ENCODE data around the gene RMC1. TPM values are rescaled to one million over a fixed set of nuclear protein-coding genes. Genes with fewer than 3 reads are reported as not detected.

Gene RMC1
- total RNA-seq, 1 experiment from 2014 or later = 38.4 TPM

- Histone ChIP-seq H3K36me3 (ENCODE audit: control insufficient read depth in 1 of 2, insufficient read depth in 2 of 2, low read length in 2 of 2) (peaks cover 24 to 26% of the 10 kb centered on the region in 2 experiments; a peak in 3 of 4 replicates), H2AFZ (ENCODE audit: low read depth, low read length, poor library complexity, severe bottlenecking) (no peak overlapping the region), H3K4me1 (ENCODE audit: control insufficient read depth in 1 of 2, insufficient read depth in 2 of 2, low read length in 2 of 2) (0 out of 4 replicates have a peak, but pooled peaks cover 0 to 2% of the 10 kb centered on the region in 2 experiments), H3K9me3 (ENCODE audit: control insufficient read depth in 1 of 2, insufficient read depth in 1 of 2, low read depth in 1 of 2, low read length in 2 of 2) (no peaks in the 10 kb centered on the region), H3K9ac (ENCODE audit: low read length) (no peak overlapping the region), H3K27me3 (ENCODE audit: insufficient read depth, low read length) (no peaks in the 10 kb centered on the region), H3K4me3 (replicated peaks in 1 of 2; ENCODE audit: low read depth in 1 of 2, low read length in 2 of 2) (no peak overlapping the region), H3K79me2 (ENCODE audit: insufficient read depth, low read length) (no peaks in the 10 kb centered on the region), H3K4me2 (ENCODE audit: low read length) (no peak overlapping the region), H3K9me2 (ENCODE audit: insufficient read depth) (no peaks in the 10 kb centered on the region), H3K27ac (ENCODE audit: low read depth, low read length) (no peak overlapping the region), H4K20me1 (ENCODE audit: insufficient read depth) (no peaks in the 10 kb centered on the region)
- TF ChIP-seq EZH2 (IDR thresholded peaks at IDR 0.05) = no peak
- TF ChIP-seq SRF (IDR thresholded peaks at IDR 0.05; ENCODE audit: low read depth) = no peak
- no peak for TF ChIP-seq EZH2phosphoT487 (IDR thresholded peaks at IDR 0.05; ENCODE audit: borderline replicate concordance)
- TF ChIP-seq POLR2A (IDR thresholded peaks at IDR 0.05; ENCODE audit: borderline replicate concordance, extremely low read depth, insufficient read depth, insufficient read length) = no peak
- TF ChIP-seq JUND (IDR thresholded peaks at IDR 0.05) = no peak
- no peak for TF ChIP-seq ZFX (IDR thresholded peaks at IDR 0.05)
- no peak for TF ChIP-seq REST (IDR thresholded peaks at IDR 0.05; ENCODE audit: low read depth)
- TF ChIP-seq CTCF (IDR thresholded peaks at IDR 0.05 in 2 of 3, conservative IDR thresholded peaks at IDR 0.05 in 1 of 3; ENCODE audit: borderline replicate concordance in 1 of 3, insufficient read depth in 1 of 3, low read depth in 2 of 3, low read length in 2 of 3) = peak; percentile 72 to 96 (median 96); a peak in 5 of 6 replicates
- TF ChIP-seq CBX3 (IDR thresholded peaks at IDR 0.05; ENCODE audit: low read depth) = no peak
- no peak for TF ChIP-seq FOSL1 (IDR thresholded peaks at IDR 0.05; ENCODE audit: low read depth)
- TF ChIP-seq RAD21 (IDR thresholded peaks at IDR 0.05; ENCODE audit: low read depth) = peak; percentile 78
- no peak for TF ChIP-seq ZNF274 (IDR thresholded peaks at IDR 0.05; ENCODE audit: low read depth, low read length)
- no peak for TF ChIP-seq EGR1 (IDR thresholded peaks at IDR 0.05; ENCODE audit: low read depth)
- peak; percentile 7 for TF ChIP-seq YY1 (IDR thresholded peaks at IDR 0.05; ENCODE audit: extremely low read depth, insufficient replicate concordance, low read depth, low read length)
- no TSS peak for BruUV-seq (replicated peaks)
- peak; percentile 57 for DNase-seq (ENCODE audit: low read depth, low spot score)
- RAD21 ChIA-PET (ENCODE audit: low non-redundant PET in 1 of 2, low total read pairs in 2 of 2, uncharacterized antibody in 2 of 2, unreplicated experiment in 2 of 2) = interaction anchor here in 1 of 2 experiments (1.2 kb wide), 1 partner anchor 187 kb away, joined by 3 read pairs; no protein-coding TSS in a partner anchor
- intact Hi-C loops (cut with micrococcal nuclease) = loop anchor here (1.0 to 5.0 kb wide), 3 partner anchors 71 to 296 kb away; no protein-coding TSS in a partner anchor
- ATAC-seq = peak; percentile 100
- CTCF ChIA-PET = interaction anchor here (1.0 to 3.3 kb wide), 10 partner anchors 11 to 973 kb away, joined by 3 to 38 read pairs (median 4); no protein-coding TSS in a partner anchor
- POLR2A ChIA-PET = interaction anchor here (1.2 kb wide), 1 partner anchor 187 kb away, joined by 3 read pairs; no protein-coding TSS in a partner anchor
Measured at GRCh38 chr18:23515911-23516546, 12.7 kb downstream of the RMC1 start.

Measured in HCT116 (cell line).